Neutrophil (primary cell): ENCODE results near the gene TRIM72.
"Not testable (repeated sequence)": the region's sequence is repeated elsewhere in the genome, so short reads cannot be mapped to it uniquely, and the experiment has no call there.

Experiments
- H3K27ac ChIP-seq: fragments of 200-600 bp; sonication (generic); 2 replicates; pipeline ENCODE4 v1.5.1; 2016; ENCODE audit warnings: mild to moderate bottlenecking, moderate library complexity
- H3K27me3 ChIP-seq: fragments of 200-600 bp; sonication (generic); 2 replicates; pipeline ENCODE4 v1.6.0; 2016; ENCODE audit warnings: mild to moderate bottlenecking
- H3K36me3 ChIP-seq: fragments of 200-600 bp; sonication (generic); 2 replicates; pipeline ENCODE4 v1.5.1; 2017
- H3K4me1 ChIP-seq, 2 experiments: fragments of 200-600 bp in 1 of 2; sonication (generic) in 1 of 2; 1 replicate in 1 of 2; 2 replicates in 1 of 2; pipeline versions ENCODE4 v1.5.1 to v1.6.1; 2013 to 2016; ENCODE audit warnings: low read depth in 1 of 2, low read length in 1 of 2, mild to moderate bottlenecking in 1 of 2, moderate library complexity in 1 of 2; ENCODE audit not compliant: control insufficient read depth in 1 of 2, insufficient read depth in 1 of 2
- H3K4me3 ChIP-seq, 2 experiments: fragments of 200-600 bp in 1 of 2; sonication (generic) in 1 of 2; 1 replicate in 1 of 2; 2 replicates in 1 of 2; pipeline ENCODE4 v1.5.1; 2013 to 2016; ENCODE audit warnings: low read depth in 1 of 2, low read length in 1 of 2, mild to moderate bottlenecking in 1 of 2, moderate library complexity in 1 of 2
- H3K9me3 ChIP-seq: fragments of 200-600 bp; sonication (generic); 2 replicates; pipeline ENCODE4 v1.5.1; 2016
- TF ChIP-seq, protein P1 (sequence below): fragments of 200-600 bp; sonication (generic); IDR thresholded peaks from 2 replicates; pipeline ENCODE4 v1.5.1; 2016; ENCODE audit warnings: antibody characterized with exemption

Gene TRIM72

GRCh38 chr16:31199430-31200041 lies 14.4 kb upstream of the TRIM72 start:
- TF ChIP-seq, protein P1, sequence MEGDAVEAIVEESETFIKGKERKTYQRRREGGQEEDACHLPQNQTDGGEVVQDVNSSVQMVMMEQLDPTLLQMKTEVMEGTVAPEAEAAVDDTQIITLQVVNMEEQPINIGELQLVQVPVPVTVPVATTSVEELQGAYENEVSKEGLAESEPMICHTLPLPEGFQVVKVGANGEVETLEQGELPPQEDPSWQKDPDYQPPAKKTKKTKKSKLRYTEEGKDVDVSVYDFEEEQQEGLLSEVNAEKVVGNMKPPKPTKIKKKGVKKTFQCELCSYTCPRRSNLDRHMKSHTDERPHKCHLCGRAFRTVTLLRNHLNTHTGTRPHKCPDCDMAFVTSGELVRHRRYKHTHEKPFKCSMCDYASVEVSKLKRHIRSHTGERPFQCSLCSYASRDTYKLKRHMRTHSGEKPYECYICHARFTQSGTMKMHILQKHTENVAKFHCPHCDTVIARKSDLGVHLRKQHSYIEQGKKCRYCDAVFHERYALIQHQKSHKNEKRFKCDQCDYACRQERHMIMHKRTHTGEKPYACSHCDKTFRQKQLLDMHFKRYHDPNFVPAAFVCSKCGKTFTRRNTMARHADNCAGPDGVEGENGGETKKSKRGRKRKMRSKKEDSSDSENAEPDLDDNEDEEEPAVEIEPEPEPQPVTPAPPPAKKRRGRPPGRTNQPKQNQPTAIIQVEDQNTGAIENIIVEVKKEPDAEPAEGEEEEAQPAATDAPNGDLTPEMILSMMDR: no peak
- H3K4me1 ChIP-seq: peaks cover 71 to 78% of the 10 kb centered on the region in 2 experiments
- H3K9me3 ChIP-seq: no peaks in the 10 kb centered on the region
- H3K27ac ChIP-seq: peak overlapping the region; percentile 89
- no peak overlapping the region for H3K4me3 ChIP-seq
- H3K36me3 ChIP-seq: peaks cover 61% of the 10 kb centered on the region
- no peaks in the 10 kb centered on the region for H3K27me3 ChIP-seq

DNA sequence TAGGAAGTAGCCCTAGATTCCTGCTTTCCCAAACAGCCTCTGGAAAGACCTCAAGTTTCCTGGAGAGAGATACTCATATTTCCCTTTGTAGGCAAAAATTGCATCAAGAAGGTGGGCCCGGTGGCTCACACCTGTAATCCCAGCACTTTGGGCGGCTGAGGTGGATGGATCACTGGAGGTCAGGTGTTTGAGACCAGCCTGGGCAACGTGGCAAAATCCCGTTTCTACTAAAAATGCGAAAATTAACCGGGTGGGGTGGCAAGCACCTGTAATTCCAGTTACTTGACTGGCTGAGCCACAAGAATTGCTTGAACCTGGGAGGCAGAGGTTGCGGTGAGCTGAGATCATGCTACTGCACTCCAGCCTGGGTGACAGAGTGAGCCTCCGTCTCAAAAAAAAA lies 13.8 kb upstream of the TRIM72 start:
- Histone ChIP-seq H3K27ac (peak overlapping the region; percentile 89), H3K36me3 (peaks cover 56% of the 10 kb centered on the region), H3K4me3 (peak overlapping the region; percentile 95 to 96), H3K4me1 (peaks cover 75 to 81% of the 10 kb centered on the region in 2 experiments)
- H3K27me3 ChIP-seq, H3K9me3 ChIP-seq: not testable (repeated sequence)

GRCh38 chr16:31200821-31201568 lies 12.9 kb upstream of the TRIM72 start:
- H3K4me3 ChIP-seq: peak overlapping the region; percentile 95 to 96

GRCh38 chr16:31201582-31202413 lies 12.1 kb upstream of the TRIM72 start:
- peak overlapping the region; percentile 89 for H3K27ac ChIP-seq
- TF ChIP-seq, protein P1: no peak

More at GRCh38 chr16:31200821-31201568, 12.9 kb upstream of the TRIM72 start:
- H3K9me3 ChIP-seq: no peaks in the 10 kb centered on the region
- TF ChIP-seq, protein P1: no peak
- H3K27me3 ChIP-seq: no peaks in the 10 kb centered on the region
- peaks cover 71 to 74% of the 10 kb centered on the region in 2 experiments for H3K4me1 ChIP-seq
- H3K36me3 ChIP-seq: peaks cover 48% of the 10 kb centered on the region
- peak overlapping the region; percentile 89 for H3K27ac ChIP-seq

DNA sequence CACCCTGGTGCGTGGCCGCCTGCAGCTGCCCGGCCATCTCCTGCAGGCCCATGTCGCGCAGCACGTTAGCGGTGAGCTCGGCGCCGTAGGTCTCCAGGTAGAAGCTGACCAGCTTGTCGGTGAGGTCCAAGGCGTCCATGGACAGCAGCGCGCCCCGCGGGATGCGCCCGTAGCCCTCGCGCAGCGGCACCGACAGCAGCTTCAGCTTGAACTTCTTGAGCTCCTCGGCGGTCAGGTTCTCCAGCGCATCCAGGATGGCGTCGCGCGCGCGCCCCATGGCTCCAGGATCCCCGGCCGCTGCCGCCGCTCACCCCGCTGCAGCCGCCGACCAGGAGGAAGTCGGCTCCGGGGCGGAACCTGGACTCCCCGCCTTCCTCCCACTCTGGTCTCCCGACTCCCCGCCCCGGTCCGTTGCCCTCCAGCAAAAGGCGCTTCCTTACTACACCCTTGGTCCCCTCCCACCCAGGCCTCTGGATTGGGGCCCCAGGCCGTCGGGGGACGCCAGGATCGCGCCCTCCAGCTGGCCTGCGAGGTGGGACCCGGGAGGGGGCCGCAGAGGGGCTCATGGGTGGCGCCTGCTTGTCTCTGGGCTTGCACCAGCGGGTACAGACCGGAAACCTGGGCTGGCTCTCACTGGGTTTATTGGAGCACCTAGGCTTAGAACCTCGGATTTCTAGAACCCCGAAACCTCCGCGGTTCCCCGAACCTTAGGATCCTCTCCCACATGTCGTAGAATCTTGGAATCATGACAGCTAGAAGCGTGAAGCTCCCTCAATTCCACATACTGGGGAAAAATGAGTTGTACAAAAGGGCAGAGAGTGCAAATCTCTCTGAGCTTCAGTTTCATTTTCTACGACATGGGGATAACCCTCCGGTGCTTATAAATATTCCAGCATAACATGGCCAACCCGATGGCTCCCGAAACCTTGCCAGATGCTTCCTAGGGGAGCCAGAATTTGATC lies 11.2 kb upstream of the TRIM72 start, which contains the start of gene PYCARD:
Gene PYCARD (minus strand): TSS at position 347 of the 962 bp plus-strand sequence. CDS start 70 bp downstream, at position 277.
- Histone ChIP-seq H3K27me3 (no peaks in the 10 kb centered on the region), H3K4me1 (peaks cover 63 to 64% of the 10 kb centered on the region in 2 experiments), H3K9me3 (no peaks in the 10 kb centered on the region), H3K27ac (peak within 1 kb of the TSS; percentile 89), H3K4me3 (peak within 1 kb of the TSS; percentile 95 to 96), H3K36me3 (peaks cover 35% of the 10 kb centered on the region)
- TF ChIP-seq, protein P1: no peak

More at GRCh38 chr16:31201582-31202413, 12.1 kb upstream of the TRIM72 start:
- peaks cover 43% of the 10 kb centered on the region for H3K36me3 ChIP-seq
- no peaks in the 10 kb centered on the region for H3K27me3 ChIP-seq
- H3K9me3 ChIP-seq: no peaks in the 10 kb centered on the region
- H3K4me3 ChIP-seq: peak overlapping the region; percentile 95 to 96
- peaks cover 66 to 67% of the 10 kb centered on the region in 2 experiments for H3K4me1 ChIP-seq
